GM12875 (cell line): ENCODE data around the gene AHCYL2.
"Not testable (repeated sequence)": the region's sequence is repeated elsewhere in the genome, so short reads cannot be mapped to it uniquely, and the experiment has no call there.

Source experiments
- H3K4me3 ChIP-seq: one replicate; pipeline ENCODE4 v1.5.1; 2011; ENCODE audit warnings: low read depth, low read length, control low read depth
- CTCF ChIP-seq: IDR thresholded peaks from 2 replicates; pipeline ENCODE4 v1.5.1; 2011; ENCODE audit warnings: low read depth, mild to moderate bottlenecking, control low read depth, inconsistent platforms, low read length, moderate library complexity, borderline replicate concordance; ENCODE audit not compliant: insufficient read depth

Gene AHCYL2

GRCh38 chr7:129438839-129439651 is 214.2 kb downstream of the AHCYL2 start:
- no peak overlapping the region for H3K4me3 ChIP-seq
- TF ChIP-seq CTCF = no peak

- H3K4me3 ChIP-seq = no peak overlapping the region
- TF ChIP-seq CTCF = no peak
Observed at GRCh38 chr7:129439963-129440625, 215.3 kb downstream of the AHCYL2 start.

DNA sequence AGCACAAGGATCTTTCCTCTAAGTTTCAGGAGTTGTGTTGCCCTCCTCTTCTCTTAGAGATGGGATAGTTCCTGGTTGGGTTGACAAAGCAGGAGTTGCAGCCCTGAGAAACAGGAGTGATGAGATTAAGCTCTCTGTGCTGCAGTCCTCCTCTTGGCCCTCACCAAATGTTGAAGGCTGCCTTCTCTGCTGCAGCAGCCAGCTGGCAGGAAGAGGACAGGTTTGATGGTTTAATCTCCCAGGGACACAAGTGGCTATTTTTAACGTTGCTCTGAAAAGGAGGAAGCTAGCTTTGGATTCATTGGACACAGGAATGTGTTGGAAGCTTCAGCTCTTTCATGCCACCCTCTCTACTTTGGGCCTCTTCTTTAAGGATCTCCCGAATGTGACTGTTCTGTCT is 218.8 kb downstream of the AHCYL2 start:
- TF ChIP-seq CTCF = no peak

DNA sequence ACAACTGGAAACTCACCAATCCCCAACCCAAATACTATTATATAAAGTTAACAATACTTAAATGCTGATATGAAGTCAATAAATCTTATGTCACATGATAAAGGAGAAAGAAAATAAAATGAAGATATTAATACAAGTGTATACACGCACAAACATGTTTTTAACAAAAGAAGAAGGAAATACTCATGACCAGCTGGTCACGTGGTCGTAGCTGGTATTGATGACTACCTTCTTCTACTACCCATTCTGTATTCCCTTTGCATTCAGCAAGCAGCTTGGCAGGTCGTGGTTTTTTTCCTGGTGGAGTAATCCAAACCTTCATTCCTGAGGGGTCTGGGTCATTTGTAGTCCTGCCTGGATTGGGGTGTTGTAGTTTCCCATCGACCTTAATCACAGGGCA is 219.9 kb downstream of the AHCYL2 start:
- H3K4me3 ChIP-seq = not testable (repeated sequence)

More for the DNA sequence above, 218.8 kb downstream of the AHCYL2 start:
- no peak overlapping the region for H3K4me3 ChIP-seq

DNA sequence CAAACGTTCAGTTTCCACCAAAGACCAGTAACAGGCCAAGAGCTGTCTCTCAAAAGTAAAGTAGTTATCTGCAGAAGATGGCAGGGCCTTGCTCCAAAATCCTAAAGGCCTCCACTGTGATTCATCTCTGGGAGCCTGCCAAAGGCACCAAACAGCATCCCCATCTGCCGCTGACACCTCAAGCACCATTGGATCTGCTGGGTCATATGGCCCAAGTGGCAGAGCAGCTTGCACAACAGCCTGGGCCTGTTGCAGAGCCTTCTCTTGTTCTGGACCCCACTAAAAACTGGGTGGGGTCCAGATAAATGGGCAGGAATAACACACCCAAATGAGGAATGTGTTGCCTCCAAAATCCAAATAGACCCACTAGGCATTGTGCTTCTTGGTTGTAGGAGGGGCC is 222.1 kb downstream of the AHCYL2 start:
- H3K4me3 ChIP-seq = not testable (repeated sequence)

DNA sequence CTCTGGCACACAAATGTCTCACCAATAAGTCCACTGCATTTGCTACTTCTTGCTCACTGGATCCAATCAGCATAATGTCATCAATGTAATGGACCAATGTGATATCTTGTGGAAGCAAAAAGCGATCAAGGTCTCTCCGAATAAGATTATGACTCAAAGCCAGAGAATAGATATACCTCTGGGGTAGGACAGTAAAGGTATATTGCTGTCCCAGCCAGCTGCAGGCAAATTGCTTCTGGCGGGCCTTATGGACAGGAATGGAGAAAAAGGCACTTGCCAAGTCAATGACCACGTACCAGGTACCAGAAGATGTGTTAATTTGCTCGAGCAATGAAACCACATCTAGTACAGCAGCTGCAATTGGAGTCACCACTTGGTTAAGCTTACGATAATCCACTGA is 222.6 kb downstream of the AHCYL2 start:
- H3K4me3 ChIP-seq = not testable (repeated sequence)

DNA sequence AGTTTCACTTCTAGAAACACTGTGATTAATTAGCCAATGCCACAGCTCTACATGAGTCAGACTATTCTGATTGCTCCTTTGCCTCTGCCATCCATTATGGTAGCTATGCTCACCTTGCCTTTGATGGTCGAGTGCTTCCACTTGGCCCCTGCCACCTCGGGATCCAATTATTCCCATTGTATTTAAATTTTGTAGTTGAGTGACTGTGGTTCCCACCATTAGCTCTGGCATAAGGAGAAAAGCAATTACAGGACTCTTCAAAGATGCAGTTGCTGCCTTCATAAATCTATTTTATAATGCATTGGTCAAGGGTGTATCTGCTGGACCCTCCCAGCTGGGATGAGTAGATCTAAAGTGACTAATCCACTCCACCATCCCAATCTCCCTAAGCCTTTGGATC is 223.8 kb downstream of the AHCYL2 start:
- not testable (repeated sequence) for H3K4me3 ChIP-seq

GRCh38 chr7:129450295-129450694 is 225.5 kb downstream of the AHCYL2 start:
- no peak overlapping the region for H3K4me3 ChIP-seq
- TF ChIP-seq CTCF = no peak

DNA sequence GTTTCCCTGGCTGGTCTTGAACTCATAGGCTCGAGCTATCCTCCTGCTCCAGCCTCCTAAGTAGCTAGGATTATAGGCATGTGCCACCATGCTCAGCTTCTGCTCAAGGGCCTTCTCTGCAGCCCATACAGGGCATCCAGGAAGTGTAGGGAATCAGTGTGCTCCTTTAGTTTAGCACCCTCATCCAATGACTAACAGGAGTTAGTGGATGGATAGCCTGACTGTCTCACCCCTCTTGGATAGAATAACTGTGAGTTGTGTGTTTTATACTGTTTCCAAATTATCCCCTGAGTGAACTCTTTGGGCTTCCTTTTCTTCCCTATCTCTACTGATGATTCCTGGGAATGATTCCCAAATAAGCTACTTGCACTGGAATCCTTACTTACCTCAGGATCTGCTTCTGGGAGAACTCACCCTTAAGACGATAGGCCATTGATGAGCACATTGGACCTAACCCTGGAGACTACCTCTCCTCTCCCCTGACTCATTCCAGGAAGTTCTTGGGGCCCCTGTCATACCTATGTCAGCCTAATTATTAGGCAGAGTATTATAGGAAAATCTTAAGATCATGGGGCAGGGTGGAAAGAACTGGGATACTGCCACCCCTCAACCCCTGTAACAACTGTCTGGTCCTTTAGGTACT is 227.9 kb downstream of the AHCYL2 start:
- no peak for TF ChIP-seq CTCF
- no peak overlapping the region for H3K4me3 ChIP-seq
